Ishikawa (cell line): ENCODE results near the gene FYTTD1.

Source experiments
- CEBPB ChIP-seq: IDR thresholded peaks from 2 replicates; pipeline ENCODE4 v1.6.1; 2012
- CREB1 ChIP-seq: IDR thresholded peaks from 2 replicates; pipeline ENCODE4 v1.6.1; 2012; ENCODE audit warnings: low read depth
- EGR1 ChIP-seq: IDR thresholded peaks from 2 replicates; pipeline ENCODE4 v1.6.1; 2012
- EP300 ChIP-seq: IDR thresholded peaks from 2 replicates; pipeline ENCODE4 v1.6.1; 2012; ENCODE audit warnings: borderline replicate concordance
- FOXM1 ChIP-seq: IDR thresholded peaks from 2 replicates; pipeline ENCODE4 v1.6.1; 2012; ENCODE audit warnings: low read depth, borderline replicate concordance
- NFIC ChIP-seq: IDR thresholded peaks from 2 replicates; pipeline ENCODE4 v1.6.1; 2012
- RAD21 ChIP-seq: IDR thresholded peaks from 2 replicates; pipeline ENCODE4 v1.6.1; 2012; ENCODE audit warnings: low read depth
- TCF12 ChIP-seq: IDR thresholded peaks from 2 replicates; pipeline ENCODE4 v1.6.1; 2012; ENCODE audit warnings: low read depth
- TEAD4 ChIP-seq: IDR thresholded peaks from 2 replicates; pipeline ENCODE4 v1.6.1; 2012
- YY1 ChIP-seq: IDR thresholded peaks from 2 replicates; pipeline ENCODE4 v1.6.1; 2012; ENCODE audit warnings: low read depth
- ZBTB7A ChIP-seq: IDR thresholded peaks from 2 replicates; pipeline ENCODE4 v1.6.1; 2012; ENCODE audit warnings: low read depth
- TF ChIP-seq, protein P1 (sequence below): IDR thresholded peaks from 2 replicates; pipeline ENCODE4 v1.6.1; 2012
- TF ChIP-seq, protein P2 (sequence below): IDR thresholded peaks from 2 replicates; pipeline ENCODE4 v1.6.1; 2012; ENCODE audit warnings: low read depth, mild to moderate bottlenecking
- TF ChIP-seq, protein P3 (sequence below): IDR thresholded peaks from 2 replicates; pipeline ENCODE4 v1.6.1; 2012

Gene FYTTD1

DNA sequence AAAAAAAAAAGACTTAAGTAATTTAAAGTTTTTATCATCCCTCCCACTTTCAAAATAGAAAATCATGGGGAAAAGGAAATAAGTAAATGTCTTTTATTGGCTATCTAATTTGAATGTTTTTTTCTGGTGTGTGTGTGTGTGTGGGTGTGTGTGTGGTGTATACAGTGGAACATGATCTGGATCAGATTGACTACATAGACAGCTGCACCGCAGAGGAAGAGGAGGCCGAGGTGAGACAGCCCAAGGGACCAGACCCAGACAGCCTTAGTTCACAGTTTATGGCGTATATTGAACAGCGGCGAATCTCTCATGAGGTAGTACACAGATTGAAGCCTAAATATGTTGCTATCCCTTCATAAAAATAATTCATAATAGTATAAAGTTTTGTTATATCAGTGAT lies 85.8 kb downstream of the FYTTD1 start:
- TF ChIP-seq CREB1 (no peak), TEAD4 (no peak), EP300 (no peak), YY1 (no peak), TCF12 (no peak), RAD21 (no peak), EGR1 (no peak), ZBTB7A (no peak)
- TF ChIP-seq, protein P1, sequence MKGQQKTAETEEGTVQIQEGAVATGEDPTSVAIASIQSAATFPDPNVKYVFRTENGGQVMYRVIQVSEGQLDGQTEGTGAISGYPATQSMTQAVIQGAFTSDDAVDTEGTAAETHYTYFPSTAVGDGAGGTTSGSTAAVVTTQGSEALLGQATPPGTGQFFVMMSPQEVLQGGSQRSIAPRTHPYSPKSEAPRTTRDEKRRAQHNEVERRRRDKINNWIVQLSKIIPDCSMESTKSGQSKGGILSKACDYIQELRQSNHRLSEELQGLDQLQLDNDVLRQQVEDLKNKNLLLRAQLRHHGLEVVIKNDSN: no peak
- TF ChIP-seq, protein P2, sequence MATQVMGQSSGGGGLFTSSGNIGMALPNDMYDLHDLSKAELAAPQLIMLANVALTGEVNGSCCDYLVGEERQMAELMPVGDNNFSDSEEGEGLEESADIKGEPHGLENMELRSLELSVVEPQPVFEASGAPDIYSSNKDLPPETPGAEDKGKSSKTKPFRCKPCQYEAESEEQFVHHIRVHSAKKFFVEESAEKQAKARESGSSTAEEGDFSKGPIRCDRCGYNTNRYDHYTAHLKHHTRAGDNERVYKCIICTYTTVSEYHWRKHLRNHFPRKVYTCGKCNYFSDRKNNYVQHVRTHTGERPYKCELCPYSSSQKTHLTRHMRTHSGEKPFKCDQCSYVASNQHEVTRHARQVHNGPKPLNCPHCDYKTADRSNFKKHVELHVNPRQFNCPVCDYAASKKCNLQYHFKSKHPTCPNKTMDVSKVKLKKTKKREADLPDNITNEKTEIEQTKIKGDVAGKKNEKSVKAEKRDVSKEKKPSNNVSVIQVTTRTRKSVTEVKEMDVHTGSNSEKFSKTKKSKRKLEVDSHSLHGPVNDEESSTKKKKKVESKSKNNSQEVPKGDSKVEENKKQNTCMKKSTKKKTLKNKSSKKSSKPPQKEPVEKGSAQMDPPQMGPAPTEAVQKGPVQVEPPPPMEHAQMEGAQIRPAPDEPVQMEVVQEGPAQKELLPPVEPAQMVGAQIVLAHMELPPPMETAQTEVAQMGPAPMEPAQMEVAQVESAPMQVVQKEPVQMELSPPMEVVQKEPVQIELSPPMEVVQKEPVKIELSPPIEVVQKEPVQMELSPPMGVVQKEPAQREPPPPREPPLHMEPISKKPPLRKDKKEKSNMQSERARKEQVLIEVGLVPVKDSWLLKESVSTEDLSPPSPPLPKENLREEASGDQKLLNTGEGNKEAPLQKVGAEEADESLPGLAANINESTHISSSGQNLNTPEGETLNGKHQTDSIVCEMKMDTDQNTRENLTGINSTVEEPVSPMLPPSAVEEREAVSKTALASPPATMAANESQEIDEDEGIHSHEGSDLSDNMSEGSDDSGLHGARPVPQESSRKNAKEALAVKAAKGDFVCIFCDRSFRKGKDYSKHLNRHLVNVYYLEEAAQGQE: no peak

DNA sequence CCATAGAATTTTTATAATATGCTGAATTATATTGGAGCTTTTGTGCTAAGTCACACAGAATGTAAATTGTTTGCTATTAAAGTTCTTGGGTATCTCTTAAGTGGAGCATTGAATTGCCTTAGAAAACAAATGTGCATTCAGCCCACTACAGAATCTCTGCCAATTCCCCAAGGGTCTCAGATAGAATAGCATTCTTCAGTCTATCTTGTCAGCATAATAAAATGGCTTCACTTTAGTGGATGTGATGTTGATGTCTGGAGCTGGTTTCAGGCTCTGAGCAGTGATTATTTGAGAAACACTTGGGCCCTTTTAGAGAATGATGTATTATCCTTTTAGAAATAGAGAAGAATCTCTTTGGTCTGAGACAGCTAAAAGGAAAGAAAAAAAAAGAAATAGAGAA lies 86.6 kb downstream of the FYTTD1 start:
- TF ChIP-seq FOXM1: no peak
- TF ChIP-seq EP300: no peak
- TF ChIP-seq, protein P1: no peak
- no peak for TF ChIP-seq CEBPB
- TF ChIP-seq, protein P3, sequence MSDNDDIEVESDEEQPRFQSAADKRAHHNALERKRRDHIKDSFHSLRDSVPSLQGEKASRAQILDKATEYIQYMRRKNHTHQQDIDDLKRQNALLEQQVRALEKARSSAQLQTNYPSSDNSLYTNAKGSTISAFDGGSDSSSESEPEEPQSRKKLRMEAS: no peak
- no peak for TF ChIP-seq ZBTB7A
- TF ChIP-seq, protein P2: no peak
- TF ChIP-seq YY1: no peak
- TF ChIP-seq TEAD4: no peak
- TF ChIP-seq NFIC: no peak
- TF ChIP-seq RAD21: no peak
- TF ChIP-seq EGR1: no peak
